Uterus (tissue), 4 donors: Measurements from ENCODE around the gene TMEM129. TPM values are rescaled to one million over a fixed set of nuclear protein-coding genes. Genes with fewer than 3 reads are reported as not detected.

Source experiments
- DNase-seq, 2 donors: peaks; one replicate each; pipeline ENCODE4 v3.0.0-alpha.2; 2019 to 2020
- H3K27ac ChIP-seq, 2 donors: fragments of 200-600 bp; sonication (generic); 1 replicate in 1 of 2; 2 replicates in 1 of 2; pipeline ENCODE4 v1.5.1; 2016 to 2018
- H3K27me3 ChIP-seq, 2 donors: fragments of 200-600 bp; sonication (generic); one replicate each; pipeline ENCODE4 v1.5.1; 2018 to 2019; ENCODE audit warnings: control low read depth in 1 of 2
- H3K36me3 ChIP-seq, 2 donors: fragments of 200-600 bp; sonication (generic); one replicate each; pipeline ENCODE4 v1.5.1; 2019; ENCODE audit warnings: control low read depth in 1 of 2
- H3K4me1 ChIP-seq, 2 donors: fragments of 200-600 bp; sonication (generic); one replicate each; pipeline ENCODE4 v1.5.1; 2018 to 2019; ENCODE audit warnings: control low read depth in 1 of 2
- H3K4me3 ChIP-seq, 2 donors: fragments of 200-600 bp; sonication (generic); 1 replicate in 1 of 2; 2 replicates in 1 of 2; pipeline ENCODE4 v1.5.1; 2018 to 2019; ENCODE audit warnings: mild to moderate bottlenecking in 1 of 2
- H3K9me3 ChIP-seq, 2 donors: fragments of 200-600 bp; sonication (generic); one replicate each; pipeline ENCODE4 v1.5.1; 2019; ENCODE audit warnings: control low read depth in 1 of 2
- POLR2A ChIP-seq, 2 donors: fragments of 450-650 bp; IDR thresholded peaks; one replicate each; pipeline ENCODE4 v1.6.1; 2016; ENCODE audit warnings: antibody characterized with exemption in 2 of 2, mild to moderate bottlenecking in 1 of 2, moderate library complexity in 1 of 2
- intact Hi-C: fragments of 100-400 bp; cut with DNase I; formaldehyde crosslinking; loops from one replicate; pipeline ENCODE4 v1.15.1; 2023; ENCODE audit warnings: low total_unique reads
- total RNA-seq, 4 donors: library from RNA; depleted of rRNA in 3 of 4; stranded (reverse); fragments of >200 nt in 3 of 4; gene quantifications; one replicate each; pipeline versions ENCODE4 v1.1.0 to v1.2.4, GENCODE V29; 2014 to 2023
- TF ChIP-seq, protein P1 (sequence below), 4 experiments: fragments of 200-600 bp in 2 of 4; fragments of 450-650 bp in 2 of 4; sonication (generic) in 2 of 4; IDR thresholded peaks; one replicate each; pipeline ENCODE4 v1.5.1; 2016 to 2019; ENCODE audit warnings: antibody characterized with exemption in 4 of 4, mild to moderate bottlenecking in 2 of 4, moderate library complexity in 1 of 4
- donor health status: DM: yes; HTN: yes; CAD: no.

Gene TMEM129, protein sequence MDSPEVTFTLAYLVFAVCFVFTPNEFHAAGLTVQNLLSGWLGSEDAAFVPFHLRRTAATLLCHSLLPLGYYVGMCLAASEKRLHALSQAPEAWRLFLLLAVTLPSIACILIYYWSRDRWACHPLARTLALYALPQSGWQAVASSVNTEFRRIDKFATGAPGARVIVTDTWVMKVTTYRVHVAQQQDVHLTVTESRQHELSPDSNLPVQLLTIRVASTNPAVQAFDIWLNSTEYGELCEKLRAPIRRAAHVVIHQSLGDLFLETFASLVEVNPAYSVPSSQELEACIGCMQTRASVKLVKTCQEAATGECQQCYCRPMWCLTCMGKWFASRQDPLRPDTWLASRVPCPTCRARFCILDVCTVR
- total RNA-seq = 10 to 100 TPM; 31.0 to 99.7 (median 42.7) TPM

DNA sequence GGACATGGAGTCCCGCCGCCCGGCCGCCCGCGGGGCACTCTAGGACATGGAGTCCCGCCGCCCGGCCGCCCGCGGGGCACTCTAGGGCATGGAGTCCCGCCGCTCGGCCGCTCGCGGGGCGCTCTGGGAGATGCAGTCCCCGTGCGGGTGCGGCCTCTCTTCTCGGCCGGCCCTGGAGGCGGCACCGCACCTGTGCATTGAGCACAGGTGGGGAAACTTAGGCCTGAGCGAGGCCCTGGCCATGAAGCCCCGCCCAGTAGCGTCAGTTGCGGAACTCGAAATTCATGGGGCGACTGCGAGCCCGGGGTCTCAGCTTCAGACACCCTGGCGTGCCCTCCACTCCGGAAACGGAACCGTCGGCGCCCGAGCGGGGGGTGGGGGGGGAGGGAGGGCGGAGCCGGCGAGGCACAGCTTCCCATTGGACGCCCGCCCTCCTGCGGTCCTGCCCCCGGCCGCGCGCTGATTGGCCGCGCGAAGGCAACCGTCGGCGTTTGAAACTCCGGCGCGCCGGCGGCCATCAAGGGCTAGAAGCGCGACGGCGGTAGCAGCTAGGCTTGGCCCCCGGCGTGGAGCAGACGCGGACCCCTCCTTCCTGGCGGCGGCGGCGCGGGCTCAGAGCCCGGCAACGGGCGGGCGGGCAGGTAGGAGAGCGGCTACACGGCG, at the start of gene TMEM129, which contains the start of gene TACC3:
Gene TMEM129 (minus strand): TSS at position 321 of the 663 bp plus-strand sequence. CDS start 486 bp downstream, outside the sequence.
Gene TACC3 (plus strand): TSS at position 519 of the 663 bp plus-strand sequence. CDS start 1,901 bp downstream, outside the sequence.
- TF ChIP-seq, protein P1, sequence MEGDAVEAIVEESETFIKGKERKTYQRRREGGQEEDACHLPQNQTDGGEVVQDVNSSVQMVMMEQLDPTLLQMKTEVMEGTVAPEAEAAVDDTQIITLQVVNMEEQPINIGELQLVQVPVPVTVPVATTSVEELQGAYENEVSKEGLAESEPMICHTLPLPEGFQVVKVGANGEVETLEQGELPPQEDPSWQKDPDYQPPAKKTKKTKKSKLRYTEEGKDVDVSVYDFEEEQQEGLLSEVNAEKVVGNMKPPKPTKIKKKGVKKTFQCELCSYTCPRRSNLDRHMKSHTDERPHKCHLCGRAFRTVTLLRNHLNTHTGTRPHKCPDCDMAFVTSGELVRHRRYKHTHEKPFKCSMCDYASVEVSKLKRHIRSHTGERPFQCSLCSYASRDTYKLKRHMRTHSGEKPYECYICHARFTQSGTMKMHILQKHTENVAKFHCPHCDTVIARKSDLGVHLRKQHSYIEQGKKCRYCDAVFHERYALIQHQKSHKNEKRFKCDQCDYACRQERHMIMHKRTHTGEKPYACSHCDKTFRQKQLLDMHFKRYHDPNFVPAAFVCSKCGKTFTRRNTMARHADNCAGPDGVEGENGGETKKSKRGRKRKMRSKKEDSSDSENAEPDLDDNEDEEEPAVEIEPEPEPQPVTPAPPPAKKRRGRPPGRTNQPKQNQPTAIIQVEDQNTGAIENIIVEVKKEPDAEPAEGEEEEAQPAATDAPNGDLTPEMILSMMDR (IDR thresholded peaks at IDR 0.05) = peak in 1 of 4 experiments; percentile 34
- TF ChIP-seq POLR2A (IDR thresholded peaks at IDR 0.05) = peak; percentile 54 to 56
- H3K4me1 ChIP-seq = peaks cover 0 to 19% of the 10 kb centered on the region in 2 donors
- peak; percentile 92 for DNase-seq
- no peaks in the 10 kb centered on the region for H3K36me3 ChIP-seq
- peak within 1 kb of the TSS; percentile 78 to 87 for H3K27ac ChIP-seq
- peak within 1 kb of the TSS; percentile 52 to 84 for H3K4me3 ChIP-seq
- intact Hi-C loops = loop anchor here (5.0 kb wide), 1 partner anchor 136 kb away; the partner anchor contains the start of gene LETM1
- H3K9me3 ChIP-seq = no peaks in the 10 kb centered on the region
- H3K27me3 ChIP-seq = no peaks in the 10 kb centered on the region

DNA sequence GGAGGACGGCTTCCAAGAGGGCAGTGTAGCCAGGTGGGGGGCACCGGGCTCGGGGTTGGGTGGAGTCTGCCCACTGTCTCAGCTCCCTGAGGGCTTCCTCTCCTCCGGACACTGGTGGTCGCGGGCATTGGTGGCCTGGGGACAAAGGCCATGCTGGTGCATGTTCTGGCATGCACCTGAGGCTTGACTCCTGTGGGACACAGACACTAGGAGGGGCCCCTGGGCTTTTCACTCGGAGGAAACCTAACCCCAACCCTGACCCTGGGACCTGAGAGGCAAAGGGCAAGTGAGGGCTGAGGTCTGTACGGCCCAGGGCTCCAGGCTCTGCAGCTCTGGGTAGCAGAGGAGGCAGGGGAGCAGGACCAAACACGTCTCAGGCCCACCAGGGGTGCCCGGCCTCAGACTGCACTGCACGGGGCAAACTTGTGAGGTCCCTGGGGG, 49.7 kb upstream of the TMEM129 start:
- DNase-seq = no peak
- H3K27me3 ChIP-seq = peaks cover 5 to 6% of the 10 kb centered on the region in 2 donors

DNA sequence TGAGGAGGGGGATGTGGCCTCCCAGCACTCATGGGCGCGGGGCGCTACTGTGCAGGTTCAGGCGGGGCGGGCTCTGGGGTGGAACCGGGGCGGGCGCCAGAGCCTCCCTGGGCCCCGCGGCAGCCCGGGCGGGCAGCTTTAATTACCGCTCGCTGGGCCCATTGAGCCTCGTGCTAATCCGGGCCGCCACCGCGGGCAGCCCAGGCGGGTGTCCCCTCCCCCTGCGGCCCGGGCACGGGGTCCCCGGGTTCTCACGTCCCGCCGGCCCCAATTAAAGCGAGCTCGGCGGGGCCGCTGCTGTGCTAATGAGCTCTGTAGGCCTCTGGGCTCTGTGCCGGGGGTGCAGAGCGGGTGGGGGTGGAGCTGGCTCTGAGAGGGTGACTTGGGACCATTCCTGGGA, 49.1 kb upstream of the TMEM129 start:
- Histone ChIP-seq H3K27me3 (peaks cover 5 to 6% of the 10 kb centered on the region in 2 donors), H3K27ac (no peak overlapping the region), H3K36me3 (no peaks in the 10 kb centered on the region), H3K4me1 (peaks cover 0 to 10% of the 10 kb centered on the region in 2 donors), H3K9me3 (no peaks in the 10 kb centered on the region), H3K4me3 (no peak overlapping the region)
- intact Hi-C loops = no loop called here
- TF ChIP-seq POLR2A (IDR thresholded peaks at IDR 0.05) = no peak
- TF ChIP-seq, protein P1 (IDR thresholded peaks at IDR 0.05) = no peak
- no peak for DNase-seq

More for the DNA sequence above, 49.7 kb upstream of the TMEM129 start:
- intact Hi-C loops = no loop called here
- TF ChIP-seq, protein P1 (IDR thresholded peaks at IDR 0.05) = no peak
- H3K9me3 ChIP-seq = no peaks in the 10 kb centered on the region
- H3K27ac ChIP-seq = no peak overlapping the region
- H3K36me3 ChIP-seq = no peaks in the 10 kb centered on the region
- H3K4me1 ChIP-seq = peaks cover 0 to 10% of the 10 kb centered on the region in 2 donors
- H3K4me3 ChIP-seq = no peak overlapping the region

DNA sequence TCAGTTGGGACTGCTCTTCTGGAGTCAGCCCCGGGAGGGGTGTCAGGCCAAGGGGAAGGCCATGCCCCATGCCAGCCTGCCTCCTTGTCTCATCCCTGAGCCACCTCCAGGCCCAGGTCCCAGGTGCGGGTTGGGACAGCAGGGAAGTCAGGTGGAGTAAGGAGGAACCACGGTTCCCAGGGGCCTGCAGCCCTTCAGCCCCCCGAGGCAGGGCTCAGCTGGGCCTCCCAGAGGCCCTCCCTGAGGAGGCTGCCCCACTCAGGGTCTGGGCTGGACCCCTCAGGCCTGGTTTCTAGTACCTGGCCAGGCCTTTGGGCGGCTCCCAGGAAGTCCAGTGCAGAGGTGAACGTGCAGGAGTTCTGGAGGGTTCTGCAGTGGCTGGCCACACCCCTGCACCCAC, 48.6 kb upstream of the TMEM129 start:
- Histone ChIP-seq H3K27ac (no peak overlapping the region), H3K9me3 (no peaks in the 10 kb centered on the region), H3K4me3 (no peak overlapping the region), H3K27me3 (peaks cover 5 to 6% of the 10 kb centered on the region in 2 donors), H3K4me1 (peaks cover 0 to 10% of the 10 kb centered on the region in 2 donors), H3K36me3 (no peaks in the 10 kb centered on the region)
- DNase-seq = no peak
- TF ChIP-seq POLR2A (IDR thresholded peaks at IDR 0.05) = no peak
- TF ChIP-seq, protein P1 (IDR thresholded peaks at IDR 0.05) = no peak
- intact Hi-C loops = no loop called here
